K562 (cell line): ENCODE results near the gene RASSF3. TPM values are rescaled to one million over a fixed set of nuclear protein-coding genes. Genes with fewer than 3 reads are reported as not detected.

Experiments used
- ASH1L ChIP-seq: fragments of 450-650 bp; IDR thresholded peaks from 2 replicates; pipeline ENCODE4 v1.6.1; 2018; ENCODE audit warnings: borderline replicate concordance, mild to moderate bottlenecking, low read depth; ENCODE audit not compliant: partially characterized antibody
- CBFA2T2 ChIP-seq: fragments of 450-650 bp; conservative IDR thresholded peaks from 2 replicates; pipeline ENCODE4 v1.6.1; 2017; ENCODE audit warnings: mild to moderate bottlenecking
- E2F3 ChIP-seq: fragments of 250-450 bp; sonication (Bioruptor Pico); IDR thresholded peaks from 2 replicates; pipeline ENCODE4 v1.4.0; 2020; ENCODE audit warnings: mild to moderate bottlenecking
- ETS2 ChIP-seq: IDR thresholded peaks from 2 replicates; pipeline ENCODE4 v1.6.1; 2016; ENCODE audit warnings: borderline replicate concordance, missing genetic modification characterization, mild to moderate bottlenecking, moderate library complexity, missing compliant biosample characterization; ENCODE audit not compliant: poor library complexity, severe bottlenecking
- HDAC1 ChIP-seq, 2 experiments: fragments of 450-650 bp; IDR thresholded peaks; 2 replicates each; pipeline ENCODE4 v1.6.1; 2016 to 2017; ENCODE audit warnings: inconsistent platforms in 1 of 2, mild to moderate bottlenecking in 1 of 2, moderate library complexity in 1 of 2
- KDM5B ChIP-seq: fragments of 200-600 bp; sonication (generic); IDR thresholded peaks from 2 replicates; pipeline ENCODE4 v1.6.1; 2012; ENCODE audit warnings: low read depth, mild to moderate bottlenecking, moderate library complexity, low read length, control low read depth, inconsistent platforms; ENCODE audit not compliant: insufficient replicate concordance
- LEF1 ChIP-seq: fragments of 450-650 bp; IDR thresholded peaks from 2 replicates; pipeline ENCODE4 v1.6.1; 2016; ENCODE audit warnings: mild to moderate bottlenecking
- NCOR1 ChIP-seq: fragments of 450-650 bp; IDR thresholded peaks from 2 replicates; pipeline ENCODE4 v1.6.1; 2016; ENCODE audit warnings: mild to moderate bottlenecking, moderate library complexity
- NKRF ChIP-seq: fragments of 450-650 bp; IDR thresholded peaks from 2 replicates; pipeline ENCODE4 v1.6.1; 2016; ENCODE audit warnings: borderline replicate concordance
- RAD21 ChIP-seq, 2 experiments: fragments of 250-450 bp in 1 of 2; fragments of 450-650 bp in 1 of 2; sonication (Bioruptor Pico) in 1 of 2; formaldehyde crosslinking in 1 of 2; IDR thresholded peaks in 1 of 2; conservative IDR thresholded peaks in 1 of 2; 2 replicates each; pipeline versions ENCODE4 v1.4.0 to v1.8.0; 2020 to 2022; ENCODE audit warnings: mild to moderate bottlenecking in 2 of 2, moderate library complexity in 1 of 2
- RFX5 ChIP-seq: IDR thresholded peaks from 2 replicates; pipeline ENCODE4 v1.6.1; 2011; ENCODE audit warnings: low read depth, mild to moderate bottlenecking, improper control_type of control experiment, low read length
- SMC3 ChIP-seq: conservative IDR thresholded peaks from 2 replicates; pipeline ENCODE4 v1.6.1; 2011; ENCODE audit warnings: low read depth, low read length, improper control_type of control experiment; ENCODE audit not compliant: insufficient read depth
- TRIM24 ChIP-seq, 2 experiments: fragments of 450-650 bp; IDR thresholded peaks; 2 replicates each; pipeline ENCODE4 v1.6.1; 2016
- TSHZ1 ChIP-seq: fragments of 250-450 bp; sonication (Bioruptor Pico); IDR thresholded peaks from 2 replicates; pipeline ENCODE4 v1.4.0; 2020; ENCODE audit warnings: mild to moderate bottlenecking, moderate library complexity
- YY1 ChIP-seq, 3 experiments: IDR thresholded peaks; 2 replicates each; pipeline ENCODE4 v1.6.1; 2011; ENCODE audit warnings: low read length in 2 of 3, mild to moderate bottlenecking in 2 of 3, moderate library complexity in 2 of 3, borderline replicate concordance in 1 of 3, control low read depth in 1 of 3, low read depth in 1 of 3; ENCODE audit not compliant: insufficient read depth in 3 of 3, insufficient replicate concordance in 2 of 3, control insufficient read depth in 1 of 3, insufficient read length in 1 of 3; ENCODE audit errors: extremely low read depth in 1 of 3
- ZBTB43 ChIP-seq: sonication (generic); formaldehyde crosslinking; IDR thresholded peaks from 2 replicates; pipeline ENCODE4 v1.8.0; 2023; ENCODE audit warnings: mild to moderate bottlenecking, missing genetic modification reagents
- ZFX ChIP-seq: sonication (generic); formaldehyde crosslinking; IDR thresholded peaks from 2 replicates; pipeline ENCODE4 v1.8.0; 2022; ENCODE audit warnings: mild to moderate bottlenecking, missing genetic modification reagents, moderate library complexity
- ZNF140 ChIP-seq: fragments of 250-450 bp; sonication (Bioruptor Pico); IDR thresholded peaks from 2 replicates; pipeline ENCODE4 v1.8.0; 2021; ENCODE audit warnings: moderate library complexity, mild to moderate bottlenecking, inconsistent platforms
- ZNF766 ChIP-seq: fragments of 200-800 bp; sonication (Bioruptor generic); conservative IDR thresholded peaks from 2 replicates; pipeline ENCODE4 v1.6.1; 2016; ENCODE audit warnings: missing genetic modification characterization, missing compliant biosample characterization
- polyA plus RNA-seq, 8 experiments: library from polyadenylated mRNA; depleted of rRNA in 4 of 8; stranded (reverse) in 5 of 8; unstranded in 3 of 8; fragments of >200 nt; fragmentation: Nextera tagmentation in 2 of 8; fragmentation: Illumina TruSeq in 1 of 8; extraction: Ambion mirVana in 2 of 8; extraction: Trizol in 1 of 8; gene quantifications; 2 replicates each; pipeline versions ENCODE4 v1.2.1 to v1.2.3, GENCODE V29; 2011 to 2014; ENCODE audit warnings: inconsistent platforms in 1 of 8, missing spikeins in 1 of 8
- total RNA-seq, 7 experiments: library from RNA; depleted of rRNA in 6 of 7; stranded (reverse); fragments of >200 nt in 6 of 7; fragmentation: Illumina TruSeq in 2 of 7; extraction: Trizol in 2 of 7; gene quantifications; 2 replicates each; pipeline versions ENCODE4 v1.2.1 to v1.2.3, GENCODE V29; 2011 to 2021; ENCODE audit warnings: low replicate concordance in 1 of 7

Gene RASSF3
- total and polyA plus RNA-seq, 9 of the 15 experiments (the other 6 are each of a cell fraction or from before 2014, with no cell fraction given) = 3.7 to 39.2 (median 20.2) TPM

- TF ChIP-seq ZNF140 = no peak
- no peak for TF ChIP-seq RFX5
- peak; percentile 28; the same call in 1 of the 2 replicates for TF ChIP-seq CBFA2T2
- TF ChIP-seq YY1 (IDR thresholded peaks at IDR 0.05; ENCODE audit: borderline replicate concordance in 1 of 3, control insufficient read depth in 1 of 3, extremely low read depth in 1 of 3, insufficient read depth in 3 of 3, insufficient read length in 1 of 3, insufficient replicate concordance in 2 of 3, low read depth in 1 of 3, low read length in 2 of 3) = no peak
- no peak for TF ChIP-seq E2F3
- 0 out of 2 replicates have a peak, but pooled peaks have one; percentile 8 for TF ChIP-seq SMC3
- TF ChIP-seq ETS2 = no peak
- TF ChIP-seq ZFX (CRISPR knock-in tag) = no peak
- no peak for TF ChIP-seq ASH1L
- TF ChIP-seq NCOR1 = peak; percentile 37; the same call in 1 of the 2 replicates
- TF ChIP-seq ZNF766 (CRISPR knock-in tag) = no peak
- TF ChIP-seq ZBTB43 (CRISPR knock-in tag) = no peak
- TF ChIP-seq TSHZ1 (CRISPR knock-in tag) = no peak
- TF ChIP-seq TRIM24 (IDR thresholded peaks at IDR 0.05) = no peak
- no peak for TF ChIP-seq NKRF
- TF ChIP-seq KDM5B = no peak
- TF ChIP-seq LEF1 = peak; percentile 38; the same call in 1 of the 2 replicates
- TF ChIP-seq RAD21 (CRISPR knock-in tag; conservative IDR thresholded peaks at IDR 0.05 in 1 of 2, IDR thresholded peaks at IDR 0.05 in 1 of 2) = peak in 1 of 2 experiments; percentile 43; a peak in 2 of 4 replicates
- peak in 1 of 2 experiments; percentile 31; a peak in 1 of 4 replicates for TF ChIP-seq HDAC1 (IDR thresholded peaks at IDR 0.05)
Measured at GRCh38 chr12:64694130-64695040, 84.1 kb downstream of the RASSF3 start (continued).
